Esophagus squamous epithelium (tissue), 4 donors: ENCODE results near the gene OTOA.
"Not testable (repeated sequence)": the region's sequence is repeated elsewhere in the genome, so short reads cannot be mapped to it uniquely, and the experiment has no call there.

ENCODE experiments used
- POLR2A ChIP-seq, 4 donors: fragments of 450-650 bp; IDR thresholded peaks; one replicate each; pipeline ENCODE4 v1.6.1; 2017; ENCODE audit warnings: antibody characterized with exemption in 4 of 4, mild to moderate bottlenecking in 4 of 4, moderate library complexity in 3 of 4
- TF ChIP-seq, protein P1 (sequence below), 6 experiments: fragments of 450-650 bp in 4 of 6; fragments of 200-600 bp in 2 of 6; sonication (generic) in 2 of 6; IDR thresholded peaks; one replicate each; pipeline ENCODE4 v1.5.1; 2016 to 2019; ENCODE audit warnings: antibody characterized with exemption in 6 of 6, mild to moderate bottlenecking in 4 of 6, moderate library complexity in 4 of 6

DNA sequence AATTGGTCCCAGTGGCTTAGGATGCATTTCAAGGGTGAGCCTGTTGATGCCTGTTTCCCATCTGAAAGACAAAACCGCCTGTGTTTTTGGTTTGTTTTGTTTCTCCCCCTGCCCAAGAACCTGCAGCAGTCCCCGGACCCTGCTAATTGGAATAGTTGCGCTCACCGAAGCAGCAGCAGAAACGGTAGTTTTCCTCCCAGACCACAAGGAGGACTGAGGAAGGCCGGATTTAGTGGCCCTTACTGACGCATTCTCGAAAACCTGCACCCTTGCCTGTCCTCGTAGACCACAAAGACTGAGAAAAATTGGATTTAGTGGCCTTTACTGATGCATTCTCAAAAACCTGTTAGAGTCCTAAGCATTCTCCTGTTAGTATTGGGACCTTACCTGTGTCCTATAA is 28.1 kb upstream of the OTOA start:
- TF ChIP-seq, protein P1, sequence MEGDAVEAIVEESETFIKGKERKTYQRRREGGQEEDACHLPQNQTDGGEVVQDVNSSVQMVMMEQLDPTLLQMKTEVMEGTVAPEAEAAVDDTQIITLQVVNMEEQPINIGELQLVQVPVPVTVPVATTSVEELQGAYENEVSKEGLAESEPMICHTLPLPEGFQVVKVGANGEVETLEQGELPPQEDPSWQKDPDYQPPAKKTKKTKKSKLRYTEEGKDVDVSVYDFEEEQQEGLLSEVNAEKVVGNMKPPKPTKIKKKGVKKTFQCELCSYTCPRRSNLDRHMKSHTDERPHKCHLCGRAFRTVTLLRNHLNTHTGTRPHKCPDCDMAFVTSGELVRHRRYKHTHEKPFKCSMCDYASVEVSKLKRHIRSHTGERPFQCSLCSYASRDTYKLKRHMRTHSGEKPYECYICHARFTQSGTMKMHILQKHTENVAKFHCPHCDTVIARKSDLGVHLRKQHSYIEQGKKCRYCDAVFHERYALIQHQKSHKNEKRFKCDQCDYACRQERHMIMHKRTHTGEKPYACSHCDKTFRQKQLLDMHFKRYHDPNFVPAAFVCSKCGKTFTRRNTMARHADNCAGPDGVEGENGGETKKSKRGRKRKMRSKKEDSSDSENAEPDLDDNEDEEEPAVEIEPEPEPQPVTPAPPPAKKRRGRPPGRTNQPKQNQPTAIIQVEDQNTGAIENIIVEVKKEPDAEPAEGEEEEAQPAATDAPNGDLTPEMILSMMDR (IDR thresholded peaks at IDR 0.05) = not testable (repeated sequence)
- TF ChIP-seq POLR2A (IDR thresholded peaks at IDR 0.05) = not testable (repeated sequence)
